Measurements from ENCODE around the gene GPR87. TPM values are rescaled to one million over a fixed set of nuclear protein-coding genes. Genes with fewer than 3 reads are reported as not detected.

GPR87 gene
- total and polyA plus RNA-seq, 2 experiments from 2014 or later: 0.22 TPM; not detected in 1

GRCh38 chr3:151320131-151320530 is 3.5 kb upstream of the GPR87 start:
- in situ Hi-C loops (cut with MboI): no loop called here
- H3K9me2 ChIP-seq (ENCODE audit: insufficient read depth): no peaks in the 10 kb centered on the region
- H3K4me2 ChIP-seq (ENCODE audit: unreplicated experiment): peak overlapping the region; percentile 49
- peaks cover 43% of the 10 kb centered on the region for H3F3A ChIP-seq (ENCODE audit: insufficient read depth)
- peak overlapping the region; percentile 41 for H3K27ac ChIP-seq
- DNase-seq: no peak
- peaks cover 44% of the 10 kb centered on the region for H3K4me1 ChIP-seq (ENCODE audit: insufficient read depth)
- H3K36me3 ChIP-seq (ENCODE audit: low read depth): no peaks in the 10 kb centered on the region
- WGBS, 2 experiments (ENCODE audit: low coverage in 1 of 2, low lambda C conversion rate in 2 of 2, missing lambda C conversion rate in 2 of 2): 71 to 76% methylated on average over 2 of the region's 2 CpGs
- 0 out of 2 replicates have a peak overlapping the region, but pooled peaks have one; percentile 9 for H3K4me3 ChIP-seq
- no peak for TF ChIP-seq EZH2 (IDR thresholded peaks at IDR 0.05; ENCODE audit: insufficient read depth, poor library complexity, severe bottlenecking)
- no peak for TF ChIP-seq EZH2phosphoT487 (IDR thresholded peaks at IDR 0.05; ENCODE audit: insufficient read depth, low read depth)
- no peaks in the 10 kb centered on the region for H3K27me3 ChIP-seq (replicated peaks; ENCODE audit: insufficient read depth)
- H3K79me2 ChIP-seq (ENCODE audit: insufficient read depth): no peaks in the 10 kb centered on the region
- no peak overlapping the region for H3K9ac ChIP-seq
- no peaks in the 10 kb centered on the region for H4K20me1 ChIP-seq (ENCODE audit: insufficient read depth)
- no peaks in the 10 kb centered on the region for H3K9me3 ChIP-seq (ENCODE audit: low read depth)
- peak overlapping the region; percentile 31 for H2AFZ ChIP-seq

DNA sequence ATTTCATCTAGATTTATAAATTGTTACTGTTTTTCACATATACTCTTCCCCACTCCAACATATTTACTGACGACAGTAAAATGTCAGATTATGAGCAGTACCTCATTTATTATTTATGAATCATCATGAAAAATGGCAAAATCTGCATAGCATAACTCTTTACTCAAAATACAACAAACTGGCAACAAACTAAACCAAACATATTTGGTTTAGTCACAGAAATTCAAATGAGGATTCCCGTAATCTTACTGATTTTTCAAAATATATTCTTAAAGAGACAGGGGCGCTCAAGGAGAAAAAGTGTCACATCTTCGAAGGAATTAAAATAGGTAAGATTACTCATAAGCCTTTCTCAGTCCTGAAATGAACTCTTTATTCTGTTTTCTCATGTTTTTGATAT is 3.0 kb upstream of the GPR87 start:
- no peaks in the 10 kb centered on the region for H3K79me2 ChIP-seq (ENCODE audit: insufficient read depth)
- peak overlapping the region; percentile 49 for H3K4me2 ChIP-seq (ENCODE audit: unreplicated experiment)
- H4K20me1 ChIP-seq (ENCODE audit: insufficient read depth): no peaks in the 10 kb centered on the region
- 0 out of 2 replicates have a peak overlapping the region, but pooled peaks have one; percentile 9 for H3K4me3 ChIP-seq
- peak; percentile 57 for DNase-seq
- no peaks in the 10 kb centered on the region for H3K9me2 ChIP-seq (ENCODE audit: insufficient read depth)
- H3K27ac ChIP-seq: peak overlapping the region; percentile 41
- H2AFZ ChIP-seq: peak overlapping the region; percentile 31
- peaks cover 44% of the 10 kb centered on the region for H3K4me1 ChIP-seq (ENCODE audit: insufficient read depth)
- no peaks in the 10 kb centered on the region for H3K9me3 ChIP-seq (ENCODE audit: low read depth)
- TF ChIP-seq EZH2 (IDR thresholded peaks at IDR 0.05; ENCODE audit: insufficient read depth, poor library complexity, severe bottlenecking) (no peak), EZH2phosphoT487 (IDR thresholded peaks at IDR 0.05; ENCODE audit: insufficient read depth, low read depth) (no peak)
- 48 to 50% methylated on average over 4 of the region's 4 CpGs for WGBS, 2 experiments (ENCODE audit: low coverage in 1 of 2, low lambda C conversion rate in 2 of 2, missing lambda C conversion rate in 2 of 2)
- H3K27me3 ChIP-seq (replicated peaks; ENCODE audit: insufficient read depth): no peaks in the 10 kb centered on the region
- no peak overlapping the region for H3K9ac ChIP-seq
- in situ Hi-C loops (cut with MboI): no loop called here
- no peaks in the 10 kb centered on the region for H3K36me3 ChIP-seq (ENCODE audit: low read depth)
- peaks cover 46% of the 10 kb centered on the region for H3F3A ChIP-seq (ENCODE audit: insufficient read depth)

- peak; percentile 21 for DNase-seq
- Histone ChIP-seq H3K27me3 (replicated peaks; ENCODE audit: insufficient read depth) (no peaks in the 10 kb centered on the region), H3K4me3 (no peak overlapping the region), H3K9me2 (ENCODE audit: insufficient read depth) (no peaks in the 10 kb centered on the region), H3K27ac (peak overlapping the region; percentile 41), H3K36me3 (ENCODE audit: low read depth) (no peaks in the 10 kb centered on the region), H3K79me2 (ENCODE audit: insufficient read depth) (no peaks in the 10 kb centered on the region), H3K9me3 (ENCODE audit: low read depth) (no peaks in the 10 kb centered on the region), H3F3A (ENCODE audit: insufficient read depth) (peaks cover 46% of the 10 kb centered on the region), H2AFZ (no peak overlapping the region), H3K4me1 (ENCODE audit: insufficient read depth) (peaks cover 44% of the 10 kb centered on the region), H3K4me2 (ENCODE audit: unreplicated experiment) (peak overlapping the region; percentile 49), H3K9ac (no peak overlapping the region), H4K20me1 (ENCODE audit: insufficient read depth) (no peaks in the 10 kb centered on the region)
- TF ChIP-seq EZH2phosphoT487 (IDR thresholded peaks at IDR 0.05; ENCODE audit: insufficient read depth, low read depth) (no peak), EZH2 (IDR thresholded peaks at IDR 0.05; ENCODE audit: insufficient read depth, poor library complexity, severe bottlenecking) (no peak)
- WGBS, 2 experiments (ENCODE audit: low coverage in 1 of 2, low lambda C conversion rate in 2 of 2, missing lambda C conversion rate in 2 of 2): 92% methylated on average over 7 of the region's 7 CpGs
- in situ Hi-C loops (cut with MboI): no loop called here
Measured at GRCh38 chr3:151318991-151319390, 2.4 kb upstream of the GPR87 start.

- H3K27me3 ChIP-seq (replicated peaks; ENCODE audit: insufficient read depth): no peaks in the 10 kb centered on the region
- peak; percentile 24 for DNase-seq
- H3K4me2 ChIP-seq (ENCODE audit: unreplicated experiment): peak overlapping the region; percentile 26
- no peak overlapping the region for H3K9ac ChIP-seq
- no peaks in the 10 kb centered on the region for H3K9me3 ChIP-seq (ENCODE audit: low read depth)
- no peaks in the 10 kb centered on the region for H4K20me1 ChIP-seq (ENCODE audit: insufficient read depth)
- H3K4me1 ChIP-seq (ENCODE audit: insufficient read depth): peaks cover 44% of the 10 kb centered on the region
- H3K36me3 ChIP-seq (ENCODE audit: low read depth): no peaks in the 10 kb centered on the region
- TF ChIP-seq EZH2phosphoT487 (IDR thresholded peaks at IDR 0.05; ENCODE audit: insufficient read depth, low read depth) (no peak), EZH2 (IDR thresholded peaks at IDR 0.05; ENCODE audit: insufficient read depth, poor library complexity, severe bottlenecking) (no peak)
- H3K27ac ChIP-seq: no peak overlapping the region
- in situ Hi-C loops (cut with MboI): no loop called here
- H3K4me3 ChIP-seq: 0 out of 2 replicates have a peak overlapping the region, but pooled peaks have one; percentile 6
- no peaks in the 10 kb centered on the region for H3K79me2 ChIP-seq (ENCODE audit: insufficient read depth)
- peaks cover 46% of the 10 kb centered on the region for H3F3A ChIP-seq (ENCODE audit: insufficient read depth)
- H3K9me2 ChIP-seq (ENCODE audit: insufficient read depth): no peaks in the 10 kb centered on the region
- H2AFZ ChIP-seq: no peak overlapping the region
Measured at GRCh38 chr3:151318313-151318712, 1.7 kb upstream of the GPR87 start.

- H3F3A ChIP-seq (ENCODE audit: insufficient read depth): peaks cover 46% of the 10 kb centered on the region
- H3K9me3 ChIP-seq (ENCODE audit: low read depth): no peaks in the 10 kb centered on the region
- 42% methylated on average over 2 of the region's 2 CpGs for WGBS, 2 experiments (ENCODE audit: low coverage in 1 of 2, low lambda C conversion rate in 2 of 2, missing lambda C conversion rate in 2 of 2)
- no peaks in the 10 kb centered on the region for H3K79me2 ChIP-seq (ENCODE audit: insufficient read depth)
- H3K4me3 ChIP-seq: no peak overlapping the region
- no peak overlapping the region for H2AFZ ChIP-seq
- no peak overlapping the region for H3K27ac ChIP-seq
- in situ Hi-C loops (cut with MboI): no loop called here
- H3K9ac ChIP-seq: no peak overlapping the region
- no peak overlapping the region for H3K4me2 ChIP-seq (ENCODE audit: unreplicated experiment)
- no peaks in the 10 kb centered on the region for H3K9me2 ChIP-seq (ENCODE audit: insufficient read depth)
- H4K20me1 ChIP-seq (ENCODE audit: insufficient read depth): no peaks in the 10 kb centered on the region
- TF ChIP-seq EZH2 (IDR thresholded peaks at IDR 0.05; ENCODE audit: insufficient read depth, poor library complexity, severe bottlenecking) (no peak), EZH2phosphoT487 (IDR thresholded peaks at IDR 0.05; ENCODE audit: insufficient read depth, low read depth) (no peak)
- H3K27me3 ChIP-seq (replicated peaks; ENCODE audit: insufficient read depth): no peaks in the 10 kb centered on the region
- no peak for DNase-seq
- H3K36me3 ChIP-seq (ENCODE audit: low read depth): no peaks in the 10 kb centered on the region
- H3K4me1 ChIP-seq (ENCODE audit: insufficient read depth): peaks cover 44% of the 10 kb centered on the region
Measured at GRCh38 chr3:151315846-151316245, 774 bp downstream of the GPR87 start.
